GM12891 (cell line): ENCODE measurements around the gene TMEM87B.

Experiments
- POLR2A ChIP-seq: IDR thresholded peaks from 2 replicates; pipeline ENCODE4 v1.6.1; 2011; ENCODE audit warnings: low read depth, low read length, control low read depth
- POLR2AphosphoS5 ChIP-seq: IDR thresholded peaks from 2 replicates; pipeline ENCODE4 v1.6.1; 2011; ENCODE audit warnings: low read depth, low read length, control low read depth
- TAF1 ChIP-seq: IDR thresholded peaks from 2 replicates; pipeline ENCODE4 v1.6.1; 2011; ENCODE audit warnings: low read depth, low read length, control low read depth

- TF ChIP-seq POLR2A (no peak), POLR2AphosphoS5 (no peak), TAF1 (no peak)
These were observed 85.2 kb downstream of the TMEM87B start for GRCh38 chr2:112140205-112140802.
